Suprapubic skin (tissue), 4 donors: ENCODE measurements around the gene VRK3. TPM values are rescaled to one million over a fixed set of nuclear protein-coding genes. Genes with fewer than 3 reads are reported as not detected.

ENCODE experiments used
- DNase-seq, 2 donors: peaks; one replicate each; pipeline ENCODE4 v3.0.0-alpha.2; 2019; ENCODE audit warnings: low spot score in 2 of 2
- H3K27ac ChIP-seq: fragments of 200-600 bp; sonication (generic); one replicate; pipeline ENCODE4 v1.5.1; 2019
- H3K27me3 ChIP-seq: fragments of 200-600 bp; sonication (generic); one replicate; pipeline ENCODE4 v1.5.1; 2019
- H3K36me3 ChIP-seq: fragments of 200-600 bp; sonication (generic); one replicate; pipeline ENCODE4 v1.5.1; 2019
- H3K4me1 ChIP-seq: fragments of 200-600 bp; sonication (generic); one replicate; pipeline ENCODE4 v1.5.1; 2019
- H3K4me3 ChIP-seq: fragments of 200-600 bp; sonication (generic); one replicate; pipeline ENCODE4 v1.5.1; 2019; ENCODE audit warnings: mild to moderate bottlenecking
- H3K9me3 ChIP-seq: fragments of 200-600 bp; sonication (generic); one replicate; pipeline ENCODE4 v1.5.1; 2019
- EP300 ChIP-seq: sonication (generic); formaldehyde crosslinking; IDR thresholded peaks from one replicate; pipeline ENCODE4 v1.6.1; 2017; ENCODE audit warnings: antibody characterized with exemption
- POLR2A ChIP-seq, 2 donors: fragments of 450-650 bp; IDR thresholded peaks; one replicate each; pipeline ENCODE4 v1.6.1; 2017; ENCODE audit warnings: antibody characterized with exemption in 2 of 2, mild to moderate bottlenecking in 2 of 2, moderate library complexity in 2 of 2
- POLR2AphosphoS5 ChIP-seq, 3 donors: sonication (generic); formaldehyde crosslinking; IDR thresholded peaks; one replicate each; pipeline ENCODE4 v1.6.1; 2017; ENCODE audit warnings: antibody characterized with exemption in 3 of 3
- WGBS: methylation state at CpG from one replicate; pipeline ENCODE4 v1.1.5; 2018; 5-methylcytosine and 5-hydroxymethylcytosine counted together
- total RNA-seq, 4 donors: library from RNA; depleted of rRNA; stranded (reverse); fragments of >200 nt; gene quantifications; one replicate each; pipeline ENCODE4 v1.1.0, GENCODE V29; 2016
- TF ChIP-seq, protein P1 (sequence below), 2 donors: fragments of 200-600 bp in 1 of 2; fragments of 450-650 bp in 1 of 2; sonication (generic) in 1 of 2; IDR thresholded peaks; one replicate each; pipeline ENCODE4 v1.5.1; 2016 to 2019; ENCODE audit warnings: antibody characterized with exemption in 2 of 2, mild to moderate bottlenecking in 1 of 2, moderate library complexity in 1 of 2

Gene VRK3
- total RNA-seq, 4 donors from 2014 or later, result 21.8 to 53.6 (median 35.8) TPM

GRCh38 chr19:49940482-49940791 is 84.7 kb downstream of the VRK3 start:
- no peak for DNase-seq
- Histone ChIP-seq H3K27ac (no peak overlapping the region), H3K4me1 (peaks cover 7% of the 10 kb centered on the region), H3K4me3 (no peak overlapping the region), H3K36me3 (no peaks in the 10 kb centered on the region), H3K9me3 (no peaks in the 10 kb centered on the region), H3K27me3 (no peaks in the 10 kb centered on the region)
- 86% methylated on average over 5 of the region's 5 CpGs for WGBS
- TF ChIP-seq POLR2A (IDR thresholded peaks at IDR 0.05), result no peak
- TF ChIP-seq, protein P1, sequence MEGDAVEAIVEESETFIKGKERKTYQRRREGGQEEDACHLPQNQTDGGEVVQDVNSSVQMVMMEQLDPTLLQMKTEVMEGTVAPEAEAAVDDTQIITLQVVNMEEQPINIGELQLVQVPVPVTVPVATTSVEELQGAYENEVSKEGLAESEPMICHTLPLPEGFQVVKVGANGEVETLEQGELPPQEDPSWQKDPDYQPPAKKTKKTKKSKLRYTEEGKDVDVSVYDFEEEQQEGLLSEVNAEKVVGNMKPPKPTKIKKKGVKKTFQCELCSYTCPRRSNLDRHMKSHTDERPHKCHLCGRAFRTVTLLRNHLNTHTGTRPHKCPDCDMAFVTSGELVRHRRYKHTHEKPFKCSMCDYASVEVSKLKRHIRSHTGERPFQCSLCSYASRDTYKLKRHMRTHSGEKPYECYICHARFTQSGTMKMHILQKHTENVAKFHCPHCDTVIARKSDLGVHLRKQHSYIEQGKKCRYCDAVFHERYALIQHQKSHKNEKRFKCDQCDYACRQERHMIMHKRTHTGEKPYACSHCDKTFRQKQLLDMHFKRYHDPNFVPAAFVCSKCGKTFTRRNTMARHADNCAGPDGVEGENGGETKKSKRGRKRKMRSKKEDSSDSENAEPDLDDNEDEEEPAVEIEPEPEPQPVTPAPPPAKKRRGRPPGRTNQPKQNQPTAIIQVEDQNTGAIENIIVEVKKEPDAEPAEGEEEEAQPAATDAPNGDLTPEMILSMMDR (IDR thresholded peaks at IDR 0.05), result no peak
- no peak for TF ChIP-seq EP300
- no peak for TF ChIP-seq POLR2AphosphoS5 (IDR thresholded peaks at IDR 0.05)

DNA sequence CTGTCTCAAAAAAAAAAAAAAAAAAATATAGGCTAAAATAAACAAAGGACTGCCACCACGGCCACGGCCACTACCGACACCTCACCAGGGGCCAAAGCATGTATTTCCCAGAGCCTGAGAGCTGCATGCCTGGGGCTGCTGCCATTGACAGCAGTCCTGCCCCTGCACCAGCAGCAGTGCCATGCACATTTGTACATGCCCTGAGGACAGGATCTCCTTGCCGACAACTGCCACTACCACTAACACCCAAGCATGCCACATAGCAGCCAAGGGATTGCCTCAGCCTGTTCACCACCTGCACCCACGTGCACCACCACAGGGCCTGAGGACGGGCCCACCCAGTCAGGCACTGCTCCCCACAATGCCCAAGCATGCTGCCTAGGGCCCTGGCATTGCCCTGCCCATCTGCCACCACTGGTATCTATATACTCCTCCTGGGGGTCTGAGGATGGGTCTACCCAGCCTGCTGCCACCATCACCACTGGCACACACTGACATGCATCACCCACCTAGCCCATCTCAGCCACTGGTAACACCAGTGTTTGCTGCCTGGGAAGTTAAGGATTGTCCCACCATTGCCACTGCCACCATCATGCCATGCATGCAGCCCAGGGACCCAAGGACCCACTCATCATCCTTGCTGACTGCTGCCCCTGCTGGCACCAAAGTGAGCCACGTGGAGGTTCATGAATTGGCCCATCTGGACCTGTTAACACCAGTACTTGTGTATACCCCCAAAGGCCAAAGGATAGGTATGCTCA is 85.3 kb downstream of the VRK3 start:
- DNase-seq, result no peak
- Histone ChIP-seq H3K27ac (no peak overlapping the region), H3K36me3 (no peaks in the 10 kb centered on the region), H3K9me3 (no peaks in the 10 kb centered on the region), H3K27me3 (no peaks in the 10 kb centered on the region), H3K4me1 (peaks cover 7% of the 10 kb centered on the region), H3K4me3 (no peak overlapping the region)
- 68% methylated on average over 6 of the region's 7 CpGs for WGBS
- TF ChIP-seq POLR2A (IDR thresholded peaks at IDR 0.05) (no peak), POLR2AphosphoS5 (IDR thresholded peaks at IDR 0.05) (no peak), EP300 (no peak)
- TF ChIP-seq, protein P1 (IDR thresholded peaks at IDR 0.05), result no peak

DNA sequence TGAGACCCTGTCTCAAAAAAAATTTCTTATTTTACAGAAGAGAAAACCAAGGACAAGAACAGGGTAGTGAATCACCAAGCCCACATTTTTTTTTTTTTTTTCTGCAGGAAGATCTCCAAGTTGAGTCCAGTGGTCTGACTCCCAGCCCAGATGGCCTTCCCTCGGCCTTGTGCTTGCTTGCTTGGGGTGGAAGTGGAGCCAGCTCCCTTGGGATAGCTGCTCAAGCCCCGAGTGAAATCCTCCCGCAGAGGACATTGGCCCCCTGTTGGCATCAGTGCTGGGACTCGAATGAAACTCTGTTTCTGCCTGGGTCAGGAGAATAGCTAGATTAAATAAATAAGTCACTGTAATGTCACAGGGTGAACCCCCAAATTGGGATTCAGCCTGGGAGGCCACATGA is 86.5 kb downstream of the VRK3 start:
- no peak for TF ChIP-seq POLR2A (IDR thresholded peaks at IDR 0.05)
- no peak for TF ChIP-seq POLR2AphosphoS5 (IDR thresholded peaks at IDR 0.05)
- TF ChIP-seq, protein P1 (IDR thresholded peaks at IDR 0.05), result no peak
- no peak for TF ChIP-seq EP300
- no peak for DNase-seq
- no peaks in the 10 kb centered on the region for H3K27me3 ChIP-seq
- H3K9me3 ChIP-seq, result no peaks in the 10 kb centered on the region
- peaks cover 7% of the 10 kb centered on the region for H3K4me1 ChIP-seq
- no peak overlapping the region for H3K4me3 ChIP-seq
- no peak overlapping the region for H3K27ac ChIP-seq
- no peaks in the 10 kb centered on the region for H3K36me3 ChIP-seq
- 77% methylated on average over 4 of the region's 4 CpGs for WGBS

GRCh38 chr19:49937750-49938381 is 87.3 kb downstream of the VRK3 start:
- no peak for TF ChIP-seq EP300
- TF ChIP-seq, protein P1 (IDR thresholded peaks at IDR 0.05), result peak; percentile 84 to 94
- no peaks in the 10 kb centered on the region for H3K27me3 ChIP-seq
- H3K27ac ChIP-seq, result no peak overlapping the region
- H3K36me3 ChIP-seq, result peaks cover 2% of the 10 kb centered on the region
- peaks cover 7% of the 10 kb centered on the region for H3K4me1 ChIP-seq
- DNase-seq, result peak in 1 of 2 donors; percentile 79
- no peaks in the 10 kb centered on the region for H3K9me3 ChIP-seq
- WGBS, result 54% methylated on average over 11 of the region's 35 CpGs
- no peak overlapping the region for H3K4me3 ChIP-seq

- no peak for TF ChIP-seq POLR2AphosphoS5 (IDR thresholded peaks at IDR 0.05)
- TF ChIP-seq, protein P1 (IDR thresholded peaks at IDR 0.05), result no peak
- no peak for TF ChIP-seq POLR2A (IDR thresholded peaks at IDR 0.05)
- no peak for TF ChIP-seq EP300
- peaks cover 8% of the 10 kb centered on the region for H3K36me3 ChIP-seq
- no peak for DNase-seq
- no peaks in the 10 kb centered on the region for H3K27me3 ChIP-seq
- no peaks in the 10 kb centered on the region for H3K9me3 ChIP-seq
- H3K4me1 ChIP-seq, result peaks cover 7% of the 10 kb centered on the region
- no peak overlapping the region for H3K27ac ChIP-seq
- no peak overlapping the region for H3K4me3 ChIP-seq
- 75% methylated on average over 5 of the region's 5 CpGs for WGBS
Measured at GRCh38 chr19:49936549-49936948, 88.6 kb downstream of the VRK3 start.
